Tibial nerve (tissue), 3 donors: ENCODE results near the gene CD93.

ENCODE experiments used
- POLR2A ChIP-seq, 2 donors: fragments of 450-650 bp; IDR thresholded peaks; one replicate each; pipeline ENCODE4 v1.6.1; 2017; ENCODE audit warnings: antibody characterized with exemption in 2 of 2, mild to moderate bottlenecking in 2 of 2, moderate library complexity in 2 of 2
- TF ChIP-seq, protein P1 (sequence below), 5 experiments: fragments of 200-600 bp in 3 of 5; fragments of 450-650 bp in 2 of 5; sonication (generic) in 3 of 5; IDR thresholded peaks; one replicate each; pipeline ENCODE4 v1.5.1; 2016 to 2019; ENCODE audit warnings: antibody characterized with exemption in 5 of 5, mild to moderate bottlenecking in 3 of 5, moderate library complexity in 2 of 5

DNA sequence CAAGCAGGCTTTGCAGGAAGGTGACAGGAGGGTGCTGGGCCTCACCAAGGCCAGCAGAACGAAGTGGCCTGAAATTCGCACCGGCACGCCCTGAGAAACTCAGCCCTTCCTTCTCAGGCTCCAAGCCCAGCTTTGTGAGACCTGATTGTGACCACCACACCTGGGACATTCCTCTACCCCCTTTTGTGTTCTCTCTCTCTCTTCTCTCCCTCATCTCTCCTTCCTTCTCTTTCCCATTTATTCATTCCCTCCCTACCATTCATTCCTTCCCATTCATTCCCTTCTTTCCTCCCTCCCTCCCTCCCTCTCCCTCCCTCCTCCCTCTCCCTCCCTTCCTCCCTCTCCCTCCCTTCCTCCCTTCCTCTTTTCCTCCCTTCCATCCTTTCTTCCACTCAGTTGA is 8.8 kb downstream of the CD93 start:
- TF ChIP-seq, protein P1, sequence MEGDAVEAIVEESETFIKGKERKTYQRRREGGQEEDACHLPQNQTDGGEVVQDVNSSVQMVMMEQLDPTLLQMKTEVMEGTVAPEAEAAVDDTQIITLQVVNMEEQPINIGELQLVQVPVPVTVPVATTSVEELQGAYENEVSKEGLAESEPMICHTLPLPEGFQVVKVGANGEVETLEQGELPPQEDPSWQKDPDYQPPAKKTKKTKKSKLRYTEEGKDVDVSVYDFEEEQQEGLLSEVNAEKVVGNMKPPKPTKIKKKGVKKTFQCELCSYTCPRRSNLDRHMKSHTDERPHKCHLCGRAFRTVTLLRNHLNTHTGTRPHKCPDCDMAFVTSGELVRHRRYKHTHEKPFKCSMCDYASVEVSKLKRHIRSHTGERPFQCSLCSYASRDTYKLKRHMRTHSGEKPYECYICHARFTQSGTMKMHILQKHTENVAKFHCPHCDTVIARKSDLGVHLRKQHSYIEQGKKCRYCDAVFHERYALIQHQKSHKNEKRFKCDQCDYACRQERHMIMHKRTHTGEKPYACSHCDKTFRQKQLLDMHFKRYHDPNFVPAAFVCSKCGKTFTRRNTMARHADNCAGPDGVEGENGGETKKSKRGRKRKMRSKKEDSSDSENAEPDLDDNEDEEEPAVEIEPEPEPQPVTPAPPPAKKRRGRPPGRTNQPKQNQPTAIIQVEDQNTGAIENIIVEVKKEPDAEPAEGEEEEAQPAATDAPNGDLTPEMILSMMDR (IDR thresholded peaks at IDR 0.05): no peak
- TF ChIP-seq POLR2A (IDR thresholded peaks at IDR 0.05): no peak
